ENCODE data around the gene TIAM2.

- no peak for TF ChIP-seq EZH2 (optimal IDR thresholded peaks at IDR 0.05; ENCODE audit: low read depth, low read length)
- TF ChIP-seq CTCF (IDR thresholded peaks at IDR 0.05; ENCODE audit: low read length) = no peak
- TF ChIP-seq EZH2phosphoT487 (IDR thresholded peaks at IDR 0.05; ENCODE audit: low read length) = no peak
Observed at GRCh38 chr6:155170519-155170918, 175.4 kb downstream of the TIAM2 start.

All from MM.1S (cell line).